DMS 273 treated with DMSO at 0.1 percent for 48 hours (cell line): ENCODE measurements around the gene ASH1L.
A peak's percentile ranks its signal among the peaks of the same experiment; 100 is the strongest.
"Not testable (repeated sequence)": the region's sequence is repeated elsewhere in the genome, so short reads cannot be mapped to it uniquely, and the experiment has no call there.

Experiments
- DNase-seq: peaks from one replicate; lab custom pipeline; 2025; lab: John Stamatoyannopoulos, UW

ASH1L gene

GRCh38 chr1:155307247-155307740 is 255.3 kb downstream of the ASH1L start:
- DNase-seq = peak; percentile 43

- DNase-seq = no peak
Observed at GRCh38 chr1:155305881-155306391, 256.7 kb downstream of the ASH1L start.

GRCh38 chr1:155304558-155305063 is 258.0 kb downstream of the ASH1L start:
- DNase-seq = no peak

- DNase-seq = no peak
Observed at GRCh38 chr1:155301342-155301841, 261.2 kb downstream of the ASH1L start, which contains the start of gene PKLR. Gene PKLR, minus strand, starts transcription at chr1:155301438. Its CDS starts 43 bp downstream, at chr1:155301395.

- no peak for DNase-seq
Observed at GRCh38 chr1:155300553-155301329, 261.9 kb downstream of the ASH1L start.

- DNase-seq = no peak
Observed at GRCh38 chr1:155300024-155300423, 262.6 kb downstream of the ASH1L start.

GRCh38 chr1:155297384-155297783 is 265.2 kb downstream of the ASH1L start:
- no peak for DNase-seq

- no peak for DNase-seq
Observed at GRCh38 chr1:155296661-155297060, 265.9 kb downstream of the ASH1L start.

GRCh38 chr1:155295942-155296267 is 266.7 kb downstream of the ASH1L start:
- DNase-seq = no peak

- no peak for DNase-seq
Observed at GRCh38 chr1:155295183-155295941, 267.2 kb downstream of the ASH1L start.

- DNase-seq = no peak
Observed at GRCh38 chr1:155294520-155295182, 268.0 kb downstream of the ASH1L start.

- no peak for DNase-seq
Observed at GRCh38 chr1:155293086-155293749, 269.4 kb downstream of the ASH1L start.

- not testable (repeated sequence) for DNase-seq
Observed at GRCh38 chr1:155291006-155291405, 271.6 kb downstream of the ASH1L start.

GRCh38 chr1:155287987-155288543 is 274.5 kb downstream of the ASH1L start:
- no peak for DNase-seq

- DNase-seq = no peak
Observed at GRCh38 chr1:155286544-155286943, 276.1 kb downstream of the ASH1L start.

GRCh38 chr1:155285631-155286044 is 277.0 kb downstream of the ASH1L start:
- no peak for DNase-seq
